ENCODE data around the gene IL1A.

The IL1A gene

DNA sequence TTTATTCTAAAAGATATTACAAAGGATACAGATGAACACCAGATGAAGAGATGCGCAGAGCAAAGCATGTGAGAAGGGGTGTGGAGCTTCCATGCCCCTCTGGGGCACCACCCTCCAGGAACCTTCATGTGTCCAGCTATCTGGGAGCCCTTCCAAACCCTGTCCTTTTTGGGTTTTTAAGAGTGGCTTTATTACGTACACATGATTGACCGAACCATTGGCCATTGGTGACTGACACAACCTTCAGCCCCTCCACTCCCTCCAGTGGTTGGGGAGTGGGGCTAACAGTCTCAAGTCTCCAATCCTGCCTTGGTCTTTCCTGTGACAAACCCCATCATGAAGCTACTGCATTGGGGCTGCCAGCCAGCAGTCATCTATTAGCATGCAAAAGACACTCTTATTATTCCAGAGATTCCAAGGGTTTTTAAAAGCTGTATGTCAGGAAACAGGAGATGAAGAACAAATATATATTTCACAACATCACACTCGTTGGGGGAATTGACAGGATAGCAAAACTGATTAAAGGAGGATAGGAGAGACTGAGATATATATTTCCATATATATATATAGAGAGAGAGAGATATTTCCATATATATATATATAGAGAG, 32.9 kb upstream of the IL1A start:
- DNase-seq = no peak

DNA sequence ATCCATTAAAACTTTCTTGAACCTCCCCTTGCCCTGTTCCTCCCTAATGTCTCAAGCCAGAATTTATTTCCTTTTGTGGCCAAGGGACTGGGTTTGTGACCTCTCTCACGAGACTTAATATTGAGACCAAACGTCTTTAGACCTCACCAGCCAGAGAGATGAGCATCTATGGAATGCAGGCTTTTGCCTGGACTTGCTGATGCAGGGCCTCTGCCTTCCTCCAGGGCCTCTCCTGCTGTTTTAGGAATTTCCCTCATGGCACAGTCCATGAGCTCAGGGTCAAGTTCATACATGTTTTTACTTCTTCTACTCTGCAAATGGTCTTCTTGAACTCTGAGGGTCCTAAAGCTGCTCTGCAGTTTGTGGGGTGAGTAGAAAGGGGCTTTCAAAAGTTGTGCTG, 30.0 kb upstream of the IL1A start:
- no peak for DNase-seq

DNA sequence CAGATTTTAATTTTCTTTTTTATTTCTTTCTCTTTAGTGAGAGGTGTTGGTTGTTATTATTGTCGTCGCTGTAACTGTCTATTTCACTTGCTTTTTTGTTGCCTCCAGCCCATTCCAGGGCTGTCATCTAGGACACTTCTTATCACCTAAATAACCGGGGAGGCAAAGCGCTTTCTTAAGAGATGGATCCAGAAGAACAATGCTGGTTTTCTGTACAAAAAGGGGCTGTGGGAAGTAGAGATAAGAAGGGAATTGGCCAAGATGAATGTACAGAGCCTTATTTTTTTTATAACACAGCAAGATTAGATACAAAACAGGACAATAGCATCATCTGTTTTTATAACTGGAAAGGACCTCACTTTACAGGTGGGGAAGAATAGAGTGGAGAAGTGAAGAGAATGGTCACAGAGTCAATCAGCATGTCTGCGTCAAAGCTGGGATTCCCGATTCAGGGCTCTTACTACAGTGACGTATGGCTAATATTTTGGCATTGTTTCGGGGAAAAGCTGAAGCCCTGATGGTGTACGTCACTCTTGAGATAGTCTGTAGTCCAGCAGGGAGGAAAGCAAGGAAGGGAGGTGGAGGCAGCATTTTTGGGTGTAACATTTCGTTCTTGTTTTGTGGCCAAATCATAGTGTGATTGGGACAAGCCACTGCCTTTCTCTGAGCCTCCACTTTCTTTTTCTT, 29.1 kb upstream of the IL1A start:
- peak; percentile 13 for DNase-seq

DNA sequence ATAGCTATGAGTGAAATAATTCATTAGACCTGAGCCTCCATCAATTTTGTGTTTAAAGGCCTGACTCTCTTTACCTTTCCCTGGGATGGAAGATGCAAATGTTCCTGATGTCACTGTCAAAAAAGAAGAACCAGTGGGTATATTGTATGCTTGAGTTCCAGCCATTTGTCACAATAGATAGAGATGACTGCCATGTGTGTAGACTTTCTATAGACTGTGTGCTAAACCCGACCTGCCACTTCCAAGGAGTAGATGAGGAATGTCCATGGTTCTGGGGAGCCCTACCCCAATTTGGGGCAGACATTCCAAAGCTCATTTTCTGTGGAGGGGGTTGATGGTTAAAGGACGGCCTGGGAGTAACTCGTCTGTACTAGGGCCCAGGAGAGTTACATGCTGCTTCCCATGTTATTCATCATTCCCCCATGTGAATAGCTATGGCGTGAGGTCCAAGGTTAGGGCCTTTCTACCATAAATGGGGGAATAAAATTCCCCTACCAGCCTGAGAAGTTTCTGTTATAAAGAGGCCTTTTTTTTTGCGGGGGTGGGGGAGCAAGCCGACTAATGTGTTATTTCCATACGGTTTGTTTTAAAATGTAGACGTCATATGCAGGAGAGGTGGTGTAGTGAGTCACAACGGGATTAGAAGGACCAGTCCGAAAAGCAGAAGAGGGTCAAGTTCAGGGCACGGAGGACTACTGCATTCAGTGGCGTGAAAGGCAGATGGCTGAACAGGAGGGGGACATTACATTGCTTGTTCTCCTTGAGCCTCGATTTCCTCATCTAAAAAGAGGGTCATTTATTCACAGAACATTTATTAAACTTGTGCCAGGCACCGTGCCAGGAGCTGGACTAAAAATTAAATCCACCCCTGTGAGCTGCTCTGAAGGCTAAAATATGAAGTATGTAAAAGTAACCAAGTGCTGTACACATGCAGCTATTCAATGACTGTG, 28.3 kb upstream of the IL1A start:
- DNase-seq = no peak

DNA sequence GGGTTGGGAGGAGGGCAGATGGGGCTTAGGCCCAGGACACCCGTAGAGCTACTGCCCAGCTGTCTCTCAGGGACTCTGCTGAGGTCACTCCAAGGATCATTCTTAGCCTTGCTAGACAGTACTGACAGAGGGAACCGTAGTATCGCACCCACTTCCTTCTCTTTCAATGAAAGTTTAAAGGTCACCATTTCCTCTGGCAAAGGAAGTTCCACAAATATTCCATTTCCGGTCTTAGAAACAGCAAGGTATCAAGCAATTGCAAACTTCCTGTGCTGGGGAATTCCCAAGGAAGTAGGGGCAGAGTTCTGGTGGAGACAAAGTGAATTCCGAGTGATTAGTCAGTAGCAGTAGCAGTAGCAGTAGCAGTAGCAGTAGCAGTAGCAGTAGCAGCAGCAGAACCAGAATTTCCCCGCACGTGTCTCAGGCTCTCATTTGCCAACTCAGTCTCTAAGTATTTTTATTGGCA, 27.6 kb upstream of the IL1A start:
- DNase-seq = no peak

DNA sequence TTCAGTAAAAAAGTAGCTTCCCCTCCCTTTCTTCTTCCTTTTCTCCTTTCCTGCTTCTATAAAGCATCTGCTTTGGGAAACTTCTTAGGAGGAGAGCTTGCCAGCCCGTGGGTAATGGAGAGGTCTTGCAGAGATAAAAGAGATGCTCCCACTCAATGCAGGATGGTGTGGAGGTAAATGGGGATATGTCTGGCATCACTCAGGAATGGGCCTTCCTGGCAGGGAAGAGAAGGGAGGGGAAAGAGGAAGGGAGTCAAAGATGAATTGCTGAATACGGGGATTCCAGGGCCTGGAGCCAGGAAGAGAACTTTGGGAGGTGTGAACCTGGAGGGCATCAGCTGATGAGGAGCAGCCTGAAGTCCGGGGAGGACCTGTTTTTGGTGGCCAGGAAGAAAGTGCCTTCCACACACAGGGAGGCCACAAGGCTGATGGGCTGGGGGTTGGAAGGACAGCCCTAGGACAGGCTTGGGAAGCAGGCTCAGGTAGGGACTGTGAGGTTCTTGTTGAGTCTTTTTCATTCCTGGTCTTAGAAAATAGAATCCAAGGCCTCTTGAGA, 27.1 kb upstream of the IL1A start:
- DNase-seq = no peak

DNA sequence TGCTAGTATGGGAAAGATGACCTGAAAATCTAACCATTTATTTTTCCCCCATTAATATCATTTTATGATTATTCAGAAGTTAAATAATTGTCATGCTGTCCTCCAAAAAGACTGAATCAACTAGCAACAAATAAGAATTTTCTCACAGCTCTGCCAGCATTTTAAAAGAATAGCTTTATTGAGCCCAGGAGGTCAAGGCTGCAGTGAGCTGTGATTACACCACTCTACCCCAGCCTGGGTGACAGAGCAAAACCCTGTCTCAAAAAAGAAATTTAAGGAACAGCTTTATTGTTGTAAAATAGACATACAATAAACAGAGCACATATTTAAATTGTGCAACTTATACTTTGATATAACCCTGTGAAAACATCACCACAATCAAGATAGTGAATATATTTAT, 24.8 kb upstream of the IL1A start:
- DNase-seq = no peak

DNA sequence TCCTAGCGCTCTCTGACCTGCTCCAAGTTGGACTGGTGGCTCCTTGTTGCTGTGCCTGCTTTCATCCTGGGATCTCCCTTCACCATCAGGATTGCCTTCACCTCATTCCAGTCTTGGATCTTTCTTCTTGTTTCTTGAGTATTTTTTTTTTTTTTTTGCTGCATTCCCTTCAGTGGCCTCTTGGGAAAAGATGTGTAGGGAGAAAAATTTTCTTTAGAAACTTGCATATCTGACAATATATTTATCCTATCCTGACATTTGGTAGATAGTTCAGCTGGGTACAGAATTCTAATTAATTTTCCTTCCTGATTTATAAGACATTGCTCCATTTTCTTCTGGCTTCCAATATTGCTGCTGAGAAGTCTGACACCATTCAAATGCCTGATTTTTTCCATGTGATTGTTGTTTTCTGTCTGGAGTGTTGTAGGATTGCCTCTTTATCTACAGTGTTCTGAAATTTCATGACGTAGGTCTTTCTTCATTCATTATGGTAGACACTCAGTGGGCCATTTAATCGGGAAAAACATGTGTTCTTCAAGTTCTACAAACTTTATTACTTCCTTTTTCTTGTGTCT, 23.0 kb upstream of the IL1A start:
- no peak for DNase-seq

DNA sequence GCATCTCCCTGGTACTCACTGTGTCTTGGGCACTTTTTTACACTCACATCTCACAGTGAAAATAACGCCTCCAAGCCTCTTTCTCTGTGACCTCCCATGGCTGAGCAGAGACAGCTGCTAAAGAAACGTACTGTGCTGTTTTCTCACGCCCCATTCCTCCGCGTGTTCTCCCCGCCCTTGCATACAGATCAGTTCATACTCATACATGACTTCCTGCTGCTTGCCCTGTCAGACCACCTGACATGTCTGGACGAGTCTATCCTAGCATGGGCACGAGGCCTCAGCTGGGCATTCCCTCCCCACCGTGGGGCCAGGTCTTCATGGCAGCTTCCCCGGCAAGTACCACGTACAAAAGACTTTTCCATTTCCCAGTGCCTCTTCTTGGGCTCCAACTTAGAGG, 21.2 kb upstream of the IL1A start:
- no peak for DNase-seq

DNA sequence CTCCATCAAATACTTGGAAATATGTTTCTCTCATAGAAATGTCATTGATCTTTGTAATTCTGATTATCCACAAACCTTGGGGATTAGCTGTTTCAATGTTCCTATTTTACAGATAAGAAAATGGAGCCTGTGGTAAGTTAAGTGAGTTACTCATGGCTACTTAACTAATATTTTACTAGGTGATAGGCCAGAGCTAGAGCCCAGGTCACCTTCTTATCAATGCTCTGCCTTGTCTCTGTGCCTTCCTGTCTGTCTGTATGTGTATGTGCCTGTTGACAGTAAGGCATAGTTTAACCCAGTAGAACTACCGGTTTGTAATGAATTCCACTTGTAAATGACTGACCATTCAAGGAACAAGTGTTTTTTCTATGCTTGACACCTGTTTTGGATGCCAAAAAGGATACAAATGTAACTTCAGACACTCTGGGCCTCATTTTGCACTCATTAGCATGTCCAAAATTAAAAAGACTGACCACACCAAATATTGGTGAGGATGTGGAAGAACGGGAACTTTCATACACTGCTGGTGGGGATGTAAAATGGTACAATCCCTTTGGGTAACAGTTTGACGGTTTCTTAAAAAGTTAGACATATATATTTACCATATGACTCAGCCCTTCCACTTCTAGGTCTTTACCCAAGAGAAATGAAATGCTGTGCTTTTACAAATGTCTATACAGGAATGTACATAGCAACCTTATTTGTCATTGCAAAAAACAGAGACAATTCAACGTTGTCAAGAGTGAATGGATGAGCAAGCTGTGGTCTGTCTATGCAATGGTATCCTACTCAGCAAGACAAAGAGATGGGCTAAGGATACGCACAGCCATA, 19.6 kb upstream of the IL1A start:
- no peak for DNase-seq

DNA sequence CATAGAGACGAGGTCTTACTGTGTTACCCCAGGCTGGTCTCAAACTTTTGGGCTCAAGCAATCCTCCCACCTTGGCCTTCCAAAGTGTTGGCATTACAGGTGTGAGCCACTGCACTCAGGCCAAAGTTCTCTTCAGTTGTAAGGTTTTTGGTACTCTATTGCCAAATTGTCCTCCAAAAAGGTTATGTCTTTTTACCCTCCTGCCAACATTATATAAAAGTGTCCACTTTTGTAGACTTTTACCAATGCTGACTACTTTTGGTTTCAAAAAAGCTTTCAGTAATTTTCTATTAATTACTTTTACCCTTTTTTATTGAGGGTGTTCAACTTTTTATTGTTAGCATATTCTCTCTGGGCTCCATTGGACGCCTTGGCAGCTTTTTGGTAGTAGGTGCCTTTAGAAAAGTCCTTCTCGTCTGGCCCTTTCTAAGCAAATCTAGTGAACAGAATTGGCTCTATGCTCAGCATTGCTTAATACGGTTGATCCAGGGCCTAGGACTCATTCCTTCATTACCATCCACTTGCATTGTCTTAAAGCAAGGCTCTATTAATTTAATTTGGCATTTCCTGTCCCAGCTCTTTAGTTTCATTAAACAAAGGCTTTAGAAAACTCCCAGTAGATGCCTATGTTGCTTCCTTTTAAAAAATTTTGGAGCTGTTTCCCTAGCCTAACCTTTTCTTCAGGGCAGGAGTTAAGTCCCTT, 16.7 kb upstream of the IL1A start:
- no peak for DNase-seq

DNA sequence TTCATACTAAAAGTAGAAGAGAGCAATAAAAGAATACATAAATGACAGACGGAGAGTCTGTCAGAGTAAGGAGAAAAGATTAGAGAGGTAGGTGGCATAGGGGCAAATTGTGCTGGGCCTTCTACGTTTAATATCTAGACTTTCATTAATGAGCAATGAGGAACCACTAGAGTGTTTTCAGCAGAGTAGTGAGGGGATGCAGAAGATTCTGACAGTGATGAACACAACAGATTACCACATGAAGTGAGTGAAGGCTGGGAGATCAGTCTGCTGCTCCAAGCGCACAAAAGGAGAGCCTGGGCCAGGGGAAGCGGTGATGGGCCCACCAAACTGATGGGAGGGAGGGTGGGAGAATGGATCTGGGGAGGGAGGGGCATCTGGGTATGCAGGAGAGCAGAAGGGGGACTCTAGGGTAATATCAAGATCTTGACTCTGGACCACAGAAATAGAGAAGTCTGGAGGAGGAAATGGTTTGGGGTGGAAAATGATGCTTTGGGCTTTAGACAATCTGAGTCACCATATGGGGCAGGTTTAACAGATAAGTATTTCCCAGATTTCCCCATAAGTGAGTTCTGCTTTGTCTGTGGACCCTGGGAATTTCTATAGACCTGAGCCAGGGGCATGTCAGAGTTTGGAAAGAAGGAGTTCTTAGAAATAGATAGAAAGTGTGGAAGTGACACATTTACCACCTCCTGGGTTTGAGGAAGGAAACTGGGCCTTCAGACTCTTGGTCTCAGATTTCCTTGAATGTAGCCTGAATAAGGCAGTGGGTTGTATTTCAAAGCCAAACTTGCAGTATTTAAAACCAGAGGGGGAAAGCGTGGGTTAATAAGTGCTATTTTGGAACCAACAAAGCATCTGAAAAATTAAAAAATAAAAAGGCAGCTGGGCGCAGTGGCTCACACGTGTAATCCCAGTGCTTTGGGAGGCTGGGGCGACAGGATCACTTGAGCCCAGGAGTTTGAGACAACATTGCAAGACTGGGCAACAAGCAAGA, 15.0 kb upstream of the IL1A start:
- DNase-seq = peak; percentile 68

DNA sequence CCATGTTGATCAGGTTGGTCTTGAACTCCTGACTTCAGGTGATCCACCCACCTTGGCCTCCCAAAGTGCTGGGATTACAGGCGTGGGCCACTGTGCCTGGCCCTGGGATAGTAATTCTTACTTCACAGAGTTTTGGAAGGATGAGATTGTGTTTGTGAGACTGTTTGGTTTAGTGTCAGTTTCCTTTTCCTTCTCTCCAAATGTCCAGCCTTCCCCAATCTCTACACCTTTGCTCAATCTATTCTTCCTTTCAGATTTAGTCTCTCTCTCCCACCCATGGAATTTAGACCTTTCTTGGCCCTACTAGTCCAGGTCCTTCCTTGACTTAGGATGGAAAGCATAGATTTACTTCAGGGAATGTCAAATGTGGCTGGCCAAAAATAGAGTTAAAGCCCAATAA, 12.2 kb upstream of the IL1A start:
- DNase-seq = no peak

DNA sequence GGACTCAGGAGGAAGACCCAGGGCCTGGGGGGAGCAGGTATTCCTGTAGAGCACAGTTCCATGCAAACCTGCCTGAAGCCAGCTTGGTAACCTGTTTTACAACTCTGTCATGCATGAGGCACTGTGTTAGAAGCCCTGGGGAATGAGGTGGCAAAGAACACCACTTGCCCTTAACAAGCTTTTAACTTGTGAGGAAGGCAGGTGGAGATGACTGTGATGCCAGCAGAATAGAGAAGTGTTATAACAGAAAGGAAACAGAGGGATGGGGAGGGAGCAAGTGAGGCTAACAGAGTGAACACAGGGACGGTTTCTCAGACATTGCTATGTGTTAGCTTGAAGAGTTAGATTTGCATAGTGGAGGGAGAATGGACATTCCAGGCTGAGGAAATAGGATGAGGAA, 11.5 kb upstream of the IL1A start:
- no peak for DNase-seq

DNA sequence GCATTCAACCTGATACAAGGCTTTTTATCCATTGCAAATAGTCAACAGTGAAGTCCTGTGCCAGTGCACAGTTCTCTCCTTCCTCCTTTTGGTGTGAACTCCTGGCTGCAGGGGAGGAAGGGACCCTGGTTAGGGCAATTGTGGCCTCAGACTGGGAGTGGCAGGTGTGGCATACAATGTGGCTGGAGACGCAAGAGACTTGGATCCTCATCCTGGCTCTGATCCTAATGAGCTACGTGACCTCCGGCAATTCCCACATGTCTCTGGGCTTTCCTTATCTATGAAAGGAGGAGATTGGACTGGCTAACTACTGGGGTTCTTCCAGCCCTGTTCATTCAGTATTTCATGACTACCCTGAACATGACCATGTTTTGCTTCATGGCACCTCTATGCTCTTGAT, 10.5 kb upstream of the IL1A start:
- peak; percentile 46 for DNase-seq

DNA sequence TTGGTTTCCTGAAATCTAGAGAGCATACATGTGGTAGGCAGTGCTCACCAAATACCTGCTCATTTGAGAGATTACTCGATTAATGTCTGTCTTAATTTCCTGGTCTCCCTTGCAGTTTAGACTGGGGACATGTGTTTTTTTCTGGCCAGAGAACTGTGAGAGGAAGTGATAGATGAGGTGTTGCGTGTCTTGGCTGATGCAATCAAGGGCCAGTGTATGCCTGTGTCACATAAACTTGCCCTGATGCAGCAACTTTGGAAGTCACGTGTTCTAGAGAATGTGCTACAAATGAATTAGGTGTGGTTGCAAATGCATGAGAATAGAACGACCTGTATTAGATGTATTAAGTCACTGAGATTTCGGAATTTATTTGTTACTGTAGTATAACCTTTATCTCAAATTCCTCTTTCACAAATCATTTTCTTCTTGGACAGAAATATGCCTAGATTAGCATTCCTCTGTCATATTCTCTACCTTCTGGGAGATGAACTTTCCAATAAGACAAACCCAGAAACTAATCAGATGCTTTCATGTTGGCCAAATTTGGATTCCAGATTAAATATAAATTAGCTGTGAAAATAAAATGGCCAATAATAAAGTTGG, 9.9 kb upstream of the IL1A start:
- peak; percentile 94 for DNase-seq

DNA sequence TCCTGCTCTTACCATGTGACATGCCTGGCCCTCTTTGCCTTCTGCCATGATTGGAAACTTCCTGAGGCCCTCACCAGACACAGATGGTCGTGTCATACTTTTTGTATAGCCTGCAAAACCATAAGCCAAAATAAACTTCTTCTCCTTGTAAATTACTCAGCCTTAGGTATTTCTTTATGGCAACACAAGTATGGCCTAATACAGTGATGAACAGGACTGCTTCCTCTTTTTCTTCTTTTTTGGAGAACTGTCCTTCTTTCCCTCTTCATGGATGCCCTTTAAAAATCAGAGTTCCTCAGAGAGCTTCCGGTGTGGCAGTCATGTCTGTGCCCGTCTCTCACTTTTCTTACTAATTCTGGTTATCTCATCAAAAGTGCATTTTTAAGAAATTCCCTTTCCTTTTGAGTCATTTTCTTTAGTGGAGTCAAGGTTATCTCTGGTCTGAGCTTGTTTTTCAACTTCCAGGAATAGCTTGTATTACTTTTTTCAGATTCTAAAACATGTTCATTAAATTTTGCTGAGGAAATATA, 9.2 kb upstream of the IL1A start:
- peak; percentile 62 for DNase-seq

DNA sequence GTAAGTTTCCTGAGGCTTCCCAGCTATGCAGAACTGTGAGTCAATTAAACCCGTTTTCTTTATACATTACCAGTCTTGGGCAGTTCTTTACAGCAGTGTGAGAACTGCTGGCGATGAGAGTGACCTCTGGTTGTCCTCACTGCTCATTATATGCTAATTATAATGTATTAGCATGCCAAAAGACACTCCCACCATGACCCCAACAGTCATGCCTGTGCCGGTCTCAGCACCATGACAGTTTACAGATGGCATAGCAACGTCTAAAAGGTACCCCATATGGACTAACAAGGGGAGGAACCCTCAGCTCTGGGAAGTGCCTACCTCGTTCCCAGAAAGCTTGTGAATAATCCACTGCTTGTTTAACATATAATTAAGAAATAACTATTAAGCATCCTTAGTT, 8.1 kb upstream of the IL1A start:
- no peak for DNase-seq

DNA sequence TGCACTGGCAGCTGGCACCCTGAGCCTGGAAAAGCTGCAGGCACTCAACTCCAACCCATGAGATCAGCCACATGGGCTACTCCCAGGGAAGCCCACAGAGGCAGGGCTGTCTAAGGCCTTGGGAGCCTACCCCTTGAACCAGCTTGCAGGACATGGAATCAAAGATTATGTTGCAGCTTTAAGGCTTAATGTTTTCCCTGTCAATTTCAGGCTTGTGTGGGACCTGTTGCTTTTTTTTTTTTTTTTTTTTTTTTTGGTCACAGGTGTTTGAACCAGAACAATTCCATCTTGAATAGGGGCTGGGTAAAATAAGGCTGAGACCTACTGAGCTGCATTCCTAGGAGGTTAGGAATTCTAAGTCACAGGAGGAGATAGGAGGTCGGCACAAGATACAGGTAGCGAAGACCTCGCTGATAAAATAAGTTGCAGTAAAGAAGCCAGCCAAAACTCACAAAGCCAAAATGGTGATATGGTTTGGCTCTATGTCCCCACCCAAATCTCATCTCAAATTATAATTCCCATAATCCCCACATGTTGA, 7.5 kb upstream of the IL1A start:
- DNase-seq = no peak
